H9 (cell line): ENCODE data around the gene RELL1. TPM values are rescaled to one million over a fixed set of nuclear protein-coding genes. Genes with fewer than 3 reads are reported as not detected.

Experiments
- DNase-seq: peaks from one replicate; pipeline ENCODE4 v3.0.0-alpha.2; 2017
- H2AFZ ChIP-seq: one replicate; pipeline ENCODE4 v1.6.1; 2013; ENCODE audit warnings: mild to moderate bottlenecking, low read length, control low read depth, moderate library complexity
- H2AK5ac ChIP-seq: 2 replicates; pipeline ENCODE4 v1.6.1; 2013; ENCODE audit warnings: low read length, control low read depth, mixed read lengths; ENCODE audit not compliant: insufficient read length
- H2BK120ac ChIP-seq: one replicate; pipeline ENCODE4 v1.6.1; 2013; ENCODE audit warnings: low read depth, mild to moderate bottlenecking, low read length, control low read depth, inconsistent platforms; ENCODE audit not compliant: poor library complexity, severe bottlenecking
- H2BK12ac ChIP-seq: 2 replicates; pipeline ENCODE4 v1.6.1; 2013; ENCODE audit warnings: low read length, control low read depth, mixed read lengths, low read depth; ENCODE audit not compliant: insufficient read length
- H2BK15ac ChIP-seq: 2 replicates; pipeline ENCODE4 v1.6.1; 2013; ENCODE audit warnings: low read depth, low read length, control low read depth
- H2BK20ac ChIP-seq: one replicate; pipeline ENCODE4 v1.6.1; 2013; ENCODE audit warnings: low read depth, mild to moderate bottlenecking, low read length, control low read depth, inconsistent platforms; ENCODE audit not compliant: poor library complexity, severe bottlenecking
- H2BK5ac ChIP-seq: 2 replicates; pipeline ENCODE4 v1.6.1; 2013; ENCODE audit warnings: low read length, control low read depth, mixed read lengths; ENCODE audit not compliant: insufficient read length
- H3K14ac ChIP-seq: 2 replicates; pipeline ENCODE4 v1.6.1; 2013; ENCODE audit warnings: low read length, control low read depth; ENCODE audit not compliant: insufficient read depth
- H3K18ac ChIP-seq: 2 replicates; pipeline ENCODE4 v1.6.1; 2013; ENCODE audit warnings: low read depth, mild to moderate bottlenecking, mixed read lengths, low read length, control low read depth; ENCODE audit not compliant: insufficient read length
- H3K23ac ChIP-seq: 2 replicates; pipeline ENCODE4 v1.6.1; 2013; ENCODE audit warnings: low read length, control low read depth, mixed read lengths, low read depth; ENCODE audit not compliant: insufficient read length
- H3K23me2 ChIP-seq: 2 replicates; pipeline ENCODE4 v1.6.1; 2013; ENCODE audit warnings: low read depth, mild to moderate bottlenecking, mixed read lengths, low read length, control low read depth; ENCODE audit not compliant: insufficient read length, poor library complexity, severe bottlenecking
- H3K27ac ChIP-seq: 2 replicates; pipeline ENCODE4 v1.5.1; 2013; ENCODE audit warnings: low read length, control low read depth, mixed read lengths, low read depth; ENCODE audit not compliant: insufficient read length
- H3K27me3 ChIP-seq: 2 replicates; pipeline ENCODE4 v1.6.1; 2013; ENCODE audit warnings: low read length, control low read depth, inconsistent platforms; ENCODE audit not compliant: insufficient read depth
- H3K4ac ChIP-seq: 2 replicates; pipeline ENCODE4 v1.6.1; 2013; ENCODE audit warnings: low read depth, mild to moderate bottlenecking, control low read depth, inconsistent platforms, low read length, moderate library complexity
- H3K4me1 ChIP-seq: 2 replicates; pipeline ENCODE4 v1.6.1; 2013; ENCODE audit warnings: low read length, control low read depth, inconsistent platforms; ENCODE audit not compliant: insufficient read depth
- H3K4me2 ChIP-seq: 2 replicates; pipeline ENCODE4 v1.6.1; 2013; ENCODE audit warnings: low read length, control low read depth, mixed read lengths; ENCODE audit not compliant: insufficient read length, insufficient read depth
- H3K56ac ChIP-seq: 2 replicates; pipeline ENCODE4 v1.6.1; 2013; ENCODE audit warnings: low read depth, mild to moderate bottlenecking, mixed read lengths, low read length, control low read depth; ENCODE audit not compliant: insufficient read length
- H3K79me1 ChIP-seq: 2 replicates; pipeline ENCODE4 v1.6.1; 2013; ENCODE audit warnings: low read depth, mild to moderate bottlenecking, moderate library complexity, low read length, control low read depth, inconsistent platforms; ENCODE audit not compliant: insufficient read depth, poor library complexity, severe bottlenecking
- H3K79me2 ChIP-seq: 2 replicates; pipeline ENCODE4 v1.6.1; 2013; ENCODE audit warnings: low read length, control low read depth, inconsistent platforms; ENCODE audit not compliant: insufficient read depth
- H3K9ac ChIP-seq: 2 replicates; pipeline ENCODE4 v1.6.1; 2013; ENCODE audit warnings: low read length, control low read depth, mixed read lengths; ENCODE audit not compliant: insufficient read length; ENCODE audit errors: extremely low read depth
- H3K9me3 ChIP-seq: one replicate; pipeline ENCODE4 v1.6.1; 2013; ENCODE audit warnings: low read depth, low read length, inconsistent platforms; ENCODE audit not compliant: control insufficient read depth
- H3T11ph ChIP-seq: one replicate; pipeline ENCODE4 v1.6.1; 2013; ENCODE audit warnings: mild to moderate bottlenecking, low read length, control low read depth, inconsistent platforms
- H4K20me1 ChIP-seq: one replicate; pipeline ENCODE4 v1.6.1; 2013; ENCODE audit not compliant: control insufficient read depth, insufficient read length, insufficient read depth
- H4K5ac ChIP-seq: 2 replicates; pipeline ENCODE4 v1.6.1; 2013; ENCODE audit warnings: low read depth, mild to moderate bottlenecking, mixed read lengths, low read length, control low read depth; ENCODE audit not compliant: insufficient read length
- H4K8ac ChIP-seq: replicated peaks from 2 replicates; pipeline ENCODE4 v1.6.1; 2013; ENCODE audit warnings: low read length, control low read depth, mixed read lengths, low read depth; ENCODE audit not compliant: insufficient read length
- H4K91ac ChIP-seq: 2 replicates; pipeline ENCODE4 v1.6.1; 2013; ENCODE audit warnings: low read depth, mild to moderate bottlenecking, moderate library complexity, mixed read lengths, low read length, control low read depth; ENCODE audit not compliant: insufficient read length
- H3K27ac Mint-ChIP-seq, 3 experiments: 2 replicates in 2 of 3; 3 replicates in 1 of 3; pipeline ENCODE4 v1.8.0; 2020 to 2021; ENCODE audit warnings: mixed read lengths in 3 of 3, mild to moderate bottlenecking in 1 of 3, moderate library complexity in 1 of 3
- H3K27me3 Mint-ChIP-seq: 2 replicates; pipeline ENCODE4 v1.8.0; 2021; ENCODE audit warnings: low read depth, mild to moderate bottlenecking, moderate library complexity, mixed read lengths
- H3K36me3 Mint-ChIP-seq, 3 experiments: 2 replicates in 2 of 3; 3 replicates in 1 of 3; pipeline ENCODE4 v1.8.0; 2020 to 2021; ENCODE audit warnings: low read depth in 3 of 3, mixed read lengths in 3 of 3; ENCODE audit not compliant: insufficient read depth in 1 of 3
- H3K4me1 Mint-ChIP-seq, 2 experiments: 2 replicates each; pipeline ENCODE4 v1.8.0; 2020; ENCODE audit warnings: mixed read lengths in 2 of 2
- H3K4me3 Mint-ChIP-seq, 2 experiments: 2 replicates in 1 of 2; 3 replicates in 1 of 2; pipeline ENCODE4 v1.8.0; 2020 to 2021; ENCODE audit warnings: mild to moderate bottlenecking in 2 of 2, mixed read lengths in 2 of 2, moderate library complexity in 1 of 2
- H3K9me3 Mint-ChIP-seq, 2 experiments: 2 replicates in 1 of 2; 3 replicates in 1 of 2; pipeline ENCODE4 v1.8.0; 2020; ENCODE audit warnings: mild to moderate bottlenecking in 2 of 2, mixed read lengths in 2 of 2, moderate library complexity in 1 of 2
- WGBS: extraction: QIAGEN DNeasy Blood & Tissue Kit; methylation state at CpG from one replicate; pipeline ENCODE4 v1.1.7; 2013; ENCODE audit warnings: missing lambda C conversion rate, low lambda C conversion rate, mixed read lengths; ENCODE audit not compliant: insufficient read length; ENCODE audit errors: extremely low coverage; 5-methylcytosine and 5-hydroxymethylcytosine counted together
- total RNA-seq: library from RNA; stranded (reverse); gene quantifications from 2 replicates; pipeline ENCODE4 v1.2.1, GENCODE V29; 2021
- TF ChIP-seq, protein P1 (sequence below): fragments of 200-600 bp; sonication (generic); conservative IDR thresholded peaks from 3 replicates; pipeline ENCODE4 v1.8.0; 2021; ENCODE audit warnings: antibody characterized with exemption, mild to moderate bottlenecking

RELL1 gene
- total RNA-seq, 1 experiment from 2014 or later, result 10.8 TPM

DNA sequence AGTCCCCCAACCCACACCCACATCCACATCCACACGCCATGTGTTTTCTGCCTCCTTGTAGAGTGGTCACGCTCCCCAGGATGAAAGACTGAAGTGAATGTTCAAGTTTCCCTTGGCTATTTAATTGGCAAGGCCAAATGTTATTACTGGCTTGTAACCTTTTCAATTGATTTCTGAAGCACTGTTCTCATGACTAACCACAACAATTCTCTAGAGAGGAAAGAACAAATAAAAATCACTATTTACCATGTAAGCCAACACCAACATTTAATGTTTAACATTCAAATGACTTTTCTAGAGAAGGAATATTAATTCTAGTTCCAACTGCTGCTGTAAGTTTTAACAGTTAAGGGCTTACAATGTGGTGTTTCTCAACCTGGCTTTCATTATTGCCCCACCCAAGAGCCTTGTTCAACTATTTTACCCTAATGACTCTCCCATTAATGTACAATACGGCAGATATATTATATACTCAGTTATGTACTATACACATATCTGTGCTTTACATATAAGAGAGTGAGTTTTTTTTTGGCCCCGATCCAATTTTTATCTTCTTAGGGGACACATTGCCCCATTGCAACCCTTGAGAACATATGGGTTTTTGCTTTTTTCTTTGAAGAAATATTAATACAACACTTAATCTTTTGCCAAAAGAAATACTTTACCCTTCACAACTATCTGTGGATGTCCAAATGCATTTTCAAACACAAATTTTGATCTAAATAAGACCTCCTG lies 46.5 kb downstream of the RELL1 start:
- Histone ChIP-seq H2BK120ac (no peak overlapping the region), H3K18ac (no peak overlapping the region), H3K79me1 (no peaks in the 10 kb centered on the region), H4K20me1 (no peaks in the 10 kb centered on the region), H2BK15ac (no peak overlapping the region), H4K91ac (no peak overlapping the region), H4K5ac (no peak overlapping the region), H3K4me2 (no peak overlapping the region), H3K23me2 (no peaks in the 10 kb centered on the region), H3K23ac (no peak overlapping the region), H3K4ac (no peak overlapping the region), H2BK5ac (no peak overlapping the region), H2AK5ac (no peak overlapping the region), H3K79me2 (no peaks in the 10 kb centered on the region), H2BK20ac (no peak overlapping the region), H3K27ac (no peak overlapping the region), H2AFZ (no peak overlapping the region), H2BK12ac (no peak overlapping the region), H3T11ph (no peak overlapping the region), H3K56ac (no peak overlapping the region), H3K9me3 (no peaks in the 10 kb centered on the region), H3K27me3 (no peaks in the 10 kb centered on the region), H4K8ac (no peak overlapping the region), H3K14ac (no peak overlapping the region), H3K9ac (no peak overlapping the region), H3K4me1 (peaks cover 11% of the 10 kb centered on the region; the same call in 1 of the 2 replicates)
- Mint-ChIP-seq H3K27ac (peak overlapping the region in 1 of 3 experiments; percentile 41; a peak in 3 of 7 replicates), H3K4me1 (peaks cover 31 to 36% of the 10 kb centered on the region in 2 experiments), H3K4me3 (no peak overlapping the region), H3K9me3 (no peaks in the 10 kb centered on the region), H3K27me3 (no peaks in the 10 kb centered on the region; the same call in 1 of the 2 replicates), H3K36me3 (peaks cover 5 to 15% (median 6%) of the 10 kb centered on the region in 3 experiments; a peak in 6 of 7 replicates)
- DNase-seq, result no peak
- TF ChIP-seq, protein P1, sequence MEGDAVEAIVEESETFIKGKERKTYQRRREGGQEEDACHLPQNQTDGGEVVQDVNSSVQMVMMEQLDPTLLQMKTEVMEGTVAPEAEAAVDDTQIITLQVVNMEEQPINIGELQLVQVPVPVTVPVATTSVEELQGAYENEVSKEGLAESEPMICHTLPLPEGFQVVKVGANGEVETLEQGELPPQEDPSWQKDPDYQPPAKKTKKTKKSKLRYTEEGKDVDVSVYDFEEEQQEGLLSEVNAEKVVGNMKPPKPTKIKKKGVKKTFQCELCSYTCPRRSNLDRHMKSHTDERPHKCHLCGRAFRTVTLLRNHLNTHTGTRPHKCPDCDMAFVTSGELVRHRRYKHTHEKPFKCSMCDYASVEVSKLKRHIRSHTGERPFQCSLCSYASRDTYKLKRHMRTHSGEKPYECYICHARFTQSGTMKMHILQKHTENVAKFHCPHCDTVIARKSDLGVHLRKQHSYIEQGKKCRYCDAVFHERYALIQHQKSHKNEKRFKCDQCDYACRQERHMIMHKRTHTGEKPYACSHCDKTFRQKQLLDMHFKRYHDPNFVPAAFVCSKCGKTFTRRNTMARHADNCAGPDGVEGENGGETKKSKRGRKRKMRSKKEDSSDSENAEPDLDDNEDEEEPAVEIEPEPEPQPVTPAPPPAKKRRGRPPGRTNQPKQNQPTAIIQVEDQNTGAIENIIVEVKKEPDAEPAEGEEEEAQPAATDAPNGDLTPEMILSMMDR, result no peak
- WGBS, result no CpG with 5 or more reads among the region's 4 CpGs
